GM23248 (cell line): Measurements from ENCODE around the gene GSAP.

Experiments
- EZH2 ChIP-seq: fragments of 200-600 bp; sonication (generic); IDR thresholded peaks from 2 replicates; pipeline ENCODE4 v1.6.1; 2018; ENCODE audit warnings: antibody characterized with exemption, mild to moderate bottlenecking; ENCODE audit not compliant: insufficient read depth, poor library complexity, severe bottlenecking
- EZH2phosphoT487 ChIP-seq: fragments of 200-600 bp; sonication (generic); IDR thresholded peaks from 2 replicates; pipeline ENCODE4 v1.6.1; 2018; ENCODE audit warnings: antibody characterized with exemption, moderate library complexity, mild to moderate bottlenecking, low read depth; ENCODE audit not compliant: insufficient read depth

GRCh38 chr7:77427996-77428603 lies 12.0 kb upstream of the GSAP start:
- TF ChIP-seq EZH2: no peak
- TF ChIP-seq EZH2phosphoT487: no peak
